RWPE1 (cell line): ENCODE data around the gene SHISAL2B.

ENCODE experiments used
- CTCF ChIA-PET: fragments of 350-600 bp; sonication (Branson Sonifier 250); formaldehyde crosslinking; extraction: SDS; loops from one replicate; lab custom pipeline; 2021; lab: Yijun Ruan, JAX
- POLR2A ChIA-PET: fragments of 400-600 bp; formaldehyde crosslinking; extraction: SDS; loops from one replicate; lab custom pipeline; 2020; ENCODE audit warnings: antibody characterized with exemption; ENCODE audit not compliant: low non-redundant PET; lab: Yijun Ruan, JAX
- DNase-seq: peaks from one replicate; pipeline ENCODE4 v3.0.0; 2012; ENCODE audit warnings: low spot score
- H3K27ac ChIP-seq: fragments of 450-650 bp; 2 replicates; pipeline ENCODE4 v1.5.1; 2017
- TF ChIP-seq, protein P1 (sequence below): fragments of 450-650 bp; conservative IDR thresholded peaks from 2 replicates; pipeline ENCODE4 v1.5.1; 2017; ENCODE audit warnings: low read depth, mild to moderate bottlenecking

SHISAL2B gene

DNA sequence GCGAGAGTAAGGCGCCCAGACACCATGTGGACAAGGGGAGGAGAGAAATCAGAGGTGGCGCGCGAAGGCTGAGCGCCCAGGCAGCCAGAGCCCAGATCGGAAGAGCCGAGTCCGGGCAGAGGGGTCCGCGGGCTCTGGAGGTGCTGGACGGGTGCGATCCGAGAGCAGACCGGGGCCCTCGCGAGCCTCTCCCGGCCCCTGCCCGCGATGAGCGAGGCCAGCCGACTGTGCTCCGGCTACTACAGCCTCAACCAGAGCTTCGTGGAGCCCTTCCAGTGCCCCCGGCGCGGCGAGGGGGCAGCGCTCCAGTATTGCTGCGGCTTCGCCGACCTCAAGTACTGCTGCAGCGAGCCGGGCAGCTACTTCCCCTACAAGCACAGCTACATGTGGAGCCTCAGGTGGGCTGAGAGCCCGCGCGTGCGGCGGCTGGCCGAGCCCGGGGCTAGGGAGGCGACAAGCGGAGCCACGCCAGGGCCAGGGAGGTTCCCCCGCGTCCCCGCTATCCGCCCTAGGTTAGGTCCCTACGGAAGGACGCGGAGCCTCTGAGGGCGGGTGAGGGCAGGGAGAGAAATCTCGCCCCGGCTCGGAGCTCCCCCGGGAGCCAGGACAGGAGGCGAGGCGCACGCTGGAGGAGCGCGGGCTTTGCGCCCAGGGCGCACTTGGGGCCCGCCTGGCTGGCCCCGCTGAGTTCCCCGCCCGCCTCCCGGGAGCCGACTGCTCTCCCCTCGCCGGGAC lies at the start of gene SHISAL2B:
Gene SHISAL2B (plus strand): TSS at position 87 of the 735 bp plus-strand sequence. CDS start 121 bp downstream, at position 208.
- POLR2A ChIA-PET = no interaction called here

DNA sequence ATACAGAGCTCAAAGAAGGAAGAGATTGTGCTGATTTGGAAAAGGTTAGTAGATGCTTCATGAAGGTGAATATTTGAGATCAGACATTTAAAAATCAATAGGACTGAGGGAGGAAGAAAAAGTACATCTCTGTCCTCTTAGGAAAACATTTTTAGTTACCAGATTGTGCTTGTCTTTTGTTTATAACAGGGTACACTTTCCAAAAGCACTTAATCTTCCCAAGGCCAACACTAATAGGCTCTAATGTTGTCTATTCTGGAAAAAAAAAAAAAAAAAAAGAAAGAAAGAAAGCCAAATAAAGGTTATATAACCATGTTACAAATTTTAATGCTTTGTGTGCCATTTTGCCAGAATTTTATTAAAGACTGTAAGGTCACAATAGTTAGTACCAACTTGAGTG lies 45.5 kb upstream of the SHISAL2B start:
- no peak for DNase-seq
- no peak overlapping the region for H3K27ac ChIP-seq
- POLR2A ChIA-PET = no interaction called here
- TF ChIP-seq, protein P1, sequence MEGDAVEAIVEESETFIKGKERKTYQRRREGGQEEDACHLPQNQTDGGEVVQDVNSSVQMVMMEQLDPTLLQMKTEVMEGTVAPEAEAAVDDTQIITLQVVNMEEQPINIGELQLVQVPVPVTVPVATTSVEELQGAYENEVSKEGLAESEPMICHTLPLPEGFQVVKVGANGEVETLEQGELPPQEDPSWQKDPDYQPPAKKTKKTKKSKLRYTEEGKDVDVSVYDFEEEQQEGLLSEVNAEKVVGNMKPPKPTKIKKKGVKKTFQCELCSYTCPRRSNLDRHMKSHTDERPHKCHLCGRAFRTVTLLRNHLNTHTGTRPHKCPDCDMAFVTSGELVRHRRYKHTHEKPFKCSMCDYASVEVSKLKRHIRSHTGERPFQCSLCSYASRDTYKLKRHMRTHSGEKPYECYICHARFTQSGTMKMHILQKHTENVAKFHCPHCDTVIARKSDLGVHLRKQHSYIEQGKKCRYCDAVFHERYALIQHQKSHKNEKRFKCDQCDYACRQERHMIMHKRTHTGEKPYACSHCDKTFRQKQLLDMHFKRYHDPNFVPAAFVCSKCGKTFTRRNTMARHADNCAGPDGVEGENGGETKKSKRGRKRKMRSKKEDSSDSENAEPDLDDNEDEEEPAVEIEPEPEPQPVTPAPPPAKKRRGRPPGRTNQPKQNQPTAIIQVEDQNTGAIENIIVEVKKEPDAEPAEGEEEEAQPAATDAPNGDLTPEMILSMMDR = no peak
- CTCF ChIA-PET = no interaction called here

More for the DNA sequence above, at the start of gene SHISAL2B:
- TF ChIP-seq, protein P1 = no peak
- CTCF ChIA-PET = interaction anchor here (0.6 to 0.7 kb wide), 3 partner anchors 14 to 1518 kb away, joined by 3 to 4 read pairs (median 3); no protein-coding TSS in a partner anchor
- DNase-seq = peak; percentile 45
- no peak within 1 kb of the TSS for H3K27ac ChIP-seq

DNA sequence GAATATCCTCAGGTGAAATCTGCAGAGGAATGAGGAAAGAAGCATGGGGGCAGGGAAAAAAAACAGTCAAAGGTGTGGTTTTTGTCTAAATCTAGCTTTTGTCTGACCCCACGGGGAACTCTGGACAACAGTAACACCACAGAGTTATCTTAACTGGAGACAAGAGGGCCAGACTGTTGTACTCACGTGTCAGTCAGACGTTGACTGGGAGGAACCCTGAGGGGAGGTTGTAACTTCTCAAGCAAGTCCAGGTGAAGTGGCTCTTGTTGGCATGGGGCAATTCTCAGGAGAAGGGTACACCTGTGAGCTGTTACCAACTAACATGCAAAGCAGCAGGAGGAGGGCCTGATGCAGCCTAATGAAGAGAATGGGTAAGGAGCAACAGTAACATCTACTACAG lies 44.1 kb upstream of the SHISAL2B start:
- POLR2A ChIA-PET = no interaction called here
- CTCF ChIA-PET = interaction anchor here (0.8 to 1.9 kb wide), 3 partner anchors 10 to 226 kb away, joined by 3 to 10 read pairs (median 3); no protein-coding TSS in a partner anchor
- no peak overlapping the region for H3K27ac ChIP-seq
- TF ChIP-seq, protein P1 = no peak
- DNase-seq = no peak

DNA sequence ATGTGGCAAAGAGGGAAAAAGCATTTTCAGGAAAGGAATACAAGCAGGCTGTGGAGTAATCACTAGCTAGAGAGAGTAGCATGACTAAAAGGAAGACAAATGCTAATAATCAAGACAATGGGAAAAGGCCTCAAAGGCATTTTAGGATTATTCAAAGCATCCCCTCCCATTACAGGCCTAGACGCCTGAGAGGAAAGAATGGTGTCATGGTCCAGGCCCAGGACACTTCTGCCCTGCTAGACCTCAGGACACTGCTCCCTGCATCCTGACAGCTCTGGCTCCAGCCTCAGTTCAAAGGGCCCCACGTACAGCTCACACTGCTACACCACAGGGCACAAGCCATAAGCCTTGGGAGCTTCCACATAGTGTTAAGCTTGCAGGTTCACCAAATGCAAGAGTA lies 40.8 kb upstream of the SHISAL2B start:
- ChIA-PET POLR2A (no interaction called here), CTCF (no interaction called here)
- no peak for DNase-seq
- no peak overlapping the region for H3K27ac ChIP-seq
- TF ChIP-seq, protein P1 = no peak

DNA sequence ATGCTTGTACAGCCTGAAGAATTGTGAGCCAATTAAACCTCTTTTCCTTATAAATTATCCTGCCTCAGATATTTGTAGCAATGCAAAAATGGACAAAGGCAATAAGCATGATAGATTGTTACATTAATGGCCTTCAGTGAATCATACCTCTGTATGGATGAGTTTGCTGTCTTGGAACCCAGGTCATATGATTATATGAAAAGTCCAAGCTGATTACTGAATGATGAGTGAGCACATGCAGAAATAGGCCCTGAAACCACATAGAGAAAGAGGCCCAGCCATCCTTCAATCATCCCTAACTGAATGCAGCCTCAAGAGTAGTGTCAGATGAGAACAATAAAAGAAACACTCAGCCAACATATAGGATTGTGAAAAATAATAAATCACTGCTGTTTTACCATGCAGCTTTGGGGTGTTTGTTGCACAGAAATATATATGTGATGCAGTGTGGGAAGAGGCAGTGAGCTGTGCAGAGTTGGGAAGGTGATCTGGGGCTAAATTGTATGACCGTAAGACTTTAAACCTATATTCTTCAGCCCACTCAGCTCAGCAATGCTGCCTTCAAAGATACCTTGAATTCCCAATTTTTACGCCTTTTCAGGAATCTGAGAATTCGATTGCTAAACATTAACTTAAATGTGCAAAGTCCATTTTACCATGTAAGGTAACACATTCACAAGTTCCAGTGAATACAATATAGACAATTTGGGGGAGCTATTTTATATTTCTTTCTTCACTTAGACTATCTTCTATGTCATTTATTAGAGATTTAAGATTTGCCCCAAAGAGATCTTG lies 36.3 kb upstream of the SHISAL2B start:
- no peak for DNase-seq
- ChIA-PET POLR2A (no interaction called here), CTCF (interaction anchor here (1.2 kb wide), 1 partner anchor 18 kb away, joined by 5 read pairs; no protein-coding TSS in a partner anchor)
- TF ChIP-seq, protein P1 = no peak
- no peak overlapping the region for H3K27ac ChIP-seq

DNA sequence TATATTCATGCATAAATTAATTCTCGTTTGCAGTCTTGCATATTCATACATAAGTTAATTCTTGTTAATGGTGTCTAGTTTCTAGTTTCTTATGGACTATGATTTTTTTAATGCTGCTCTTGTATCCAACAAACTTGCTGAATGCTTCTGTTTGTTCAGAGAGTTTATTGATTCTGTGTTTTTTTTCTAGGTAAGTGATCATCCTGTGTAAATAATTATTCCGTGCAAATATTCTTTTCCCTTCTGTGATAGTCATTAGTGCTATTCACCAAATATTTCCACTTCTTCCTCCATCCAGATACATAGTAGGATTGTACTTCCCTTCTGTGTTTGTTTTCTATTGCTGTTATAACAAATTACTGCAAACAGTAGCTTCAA lies 35.8 kb upstream of the SHISAL2B start:
- TF ChIP-seq, protein P1 = no peak
- POLR2A ChIA-PET = no interaction called here
- CTCF ChIA-PET = interaction anchor here (1.2 kb wide), 1 partner anchor 19 kb away, joined by 5 read pairs; no protein-coding TSS in a partner anchor
- DNase-seq = no peak
- no peak overlapping the region for H3K27ac ChIP-seq
